ENCODE data around the gene LBHD1.
A peak's percentile ranks its signal among the peaks of the same experiment; 100 is the strongest.
"Not testable (repeated sequence)": the region's sequence is repeated elsewhere in the genome, so short reads cannot be mapped to it uniquely, and the experiment has no call there.

LBHD1 gene

DNA sequence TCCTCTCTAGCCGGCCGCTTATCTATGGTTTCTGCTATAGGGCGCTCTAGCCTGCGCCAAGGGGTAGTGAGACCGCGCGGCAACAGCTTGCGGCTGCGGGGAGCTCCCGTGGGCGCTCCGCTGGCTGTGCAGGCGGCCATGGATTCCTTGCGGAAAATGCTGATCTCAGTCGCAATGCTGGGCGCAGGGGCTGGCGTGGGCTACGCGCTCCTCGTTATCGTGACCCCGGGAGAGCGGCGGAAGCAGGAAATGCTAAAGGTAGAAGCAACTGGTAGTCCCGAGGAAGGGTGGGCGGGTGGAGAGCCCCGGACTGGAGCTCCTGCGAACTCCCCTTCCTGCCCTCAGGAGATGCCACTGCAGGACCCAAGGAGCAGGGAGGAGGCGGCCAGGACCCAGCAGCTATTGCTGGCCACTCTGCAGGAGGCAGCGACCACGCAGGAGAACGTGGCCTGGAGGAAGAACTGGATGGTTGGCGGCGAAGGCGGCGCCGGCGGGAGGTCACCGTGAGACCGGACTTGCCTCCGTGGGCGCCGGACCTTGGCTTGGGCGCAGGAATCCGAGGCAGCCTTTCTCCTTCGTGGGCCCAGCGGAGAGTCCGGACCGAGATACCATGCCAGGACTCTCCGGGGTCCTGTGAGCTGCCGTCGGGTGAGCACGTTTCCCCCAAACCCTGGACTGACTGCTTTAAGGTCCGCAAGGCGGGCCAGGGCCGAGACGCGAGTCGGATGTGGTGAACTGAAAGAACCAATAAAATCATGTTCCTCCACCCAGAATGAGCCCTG, at the start of gene LBHD1, which contains the start of gene UQCC3:
Gene LBHD1 (minus strand): TSS at position 660 of the 782 bp plus-strand sequence. CDS start 2,236 bp downstream, outside the sequence.
Gene UQCC3 (plus strand): TSS at position 66 of the 782 bp plus-strand sequence. CDS start 73 bp downstream, at position 139.
- peak; percentile 53 for DNase-seq (ENCODE audit: low read depth, low spot score)

DNA sequence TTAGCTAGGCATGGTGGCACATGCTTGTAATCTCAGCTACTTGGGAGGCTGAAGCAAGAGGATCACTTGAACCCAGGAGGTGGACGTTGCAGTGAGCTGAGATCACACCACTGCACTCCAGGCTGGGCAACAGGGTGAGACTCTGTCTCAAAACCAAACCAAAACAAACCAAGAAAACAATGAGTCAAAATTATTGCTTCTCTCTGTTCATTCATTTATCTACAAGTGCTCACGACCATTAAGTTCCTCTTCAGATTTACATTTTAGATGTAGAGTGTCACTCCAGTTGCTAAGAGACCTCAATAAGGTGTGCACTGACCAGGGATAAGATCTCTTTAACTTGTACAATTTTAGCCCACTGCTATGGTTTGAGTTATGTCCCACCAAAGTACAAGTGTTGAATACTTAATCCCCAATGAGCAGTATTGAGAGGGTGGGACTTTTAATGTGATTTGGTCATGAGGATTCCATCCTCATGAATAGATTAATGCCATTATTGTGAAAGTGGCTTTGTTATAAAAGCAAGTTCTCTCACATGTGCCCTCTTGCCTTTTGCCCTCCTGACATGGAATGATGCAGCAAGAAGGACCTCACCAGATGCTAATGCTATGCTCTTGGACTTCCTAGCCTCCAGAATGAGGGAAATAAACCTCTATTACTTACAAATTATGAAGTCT, 47.4 kb upstream of the LBHD1 start:
- no peak for DNase-seq (ENCODE audit: low read depth, low spot score)

DNA sequence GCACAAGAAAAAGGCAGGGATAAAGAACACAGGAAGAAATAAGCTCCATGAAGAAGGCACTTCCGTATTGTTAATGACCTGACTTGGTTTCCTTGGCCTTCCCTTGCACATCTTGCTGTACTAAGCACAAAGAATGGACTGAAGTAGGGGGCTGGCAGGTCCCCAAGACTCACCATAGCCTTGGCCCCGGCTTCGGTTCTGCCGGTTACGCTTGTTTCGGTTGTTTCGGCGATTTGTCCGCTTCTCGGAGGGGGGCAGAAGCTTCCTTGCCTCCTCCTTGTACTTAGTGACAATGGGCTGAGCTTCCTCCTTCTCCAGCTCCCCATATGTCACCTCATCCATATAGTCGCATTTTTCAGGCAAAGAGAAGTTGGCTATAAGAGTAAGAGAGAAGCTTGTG, 44.7 kb upstream of the LBHD1 start:
- no peak for DNase-seq (ENCODE audit: low read depth, low spot score)

DNA sequence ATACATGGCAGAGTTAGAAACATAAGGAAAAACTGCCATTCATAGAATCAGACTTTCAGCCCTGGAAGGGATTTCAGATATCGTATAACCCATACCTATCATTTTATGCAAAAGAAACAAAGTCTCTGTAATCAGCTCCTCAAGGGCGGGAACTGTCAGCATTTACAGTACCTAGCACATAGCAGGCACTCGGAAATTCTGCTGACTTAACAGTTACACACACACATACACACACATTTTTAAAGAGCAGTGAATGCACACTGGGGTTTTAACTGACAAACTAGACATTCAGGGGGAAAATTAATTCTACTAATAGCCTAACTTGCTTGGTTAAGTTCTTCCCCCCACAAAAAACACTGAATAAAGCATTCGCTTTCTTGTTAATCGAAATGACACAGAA, 44.1 kb upstream of the LBHD1 start:
- no peak for DNase-seq (ENCODE audit: low read depth, low spot score)

DNA sequence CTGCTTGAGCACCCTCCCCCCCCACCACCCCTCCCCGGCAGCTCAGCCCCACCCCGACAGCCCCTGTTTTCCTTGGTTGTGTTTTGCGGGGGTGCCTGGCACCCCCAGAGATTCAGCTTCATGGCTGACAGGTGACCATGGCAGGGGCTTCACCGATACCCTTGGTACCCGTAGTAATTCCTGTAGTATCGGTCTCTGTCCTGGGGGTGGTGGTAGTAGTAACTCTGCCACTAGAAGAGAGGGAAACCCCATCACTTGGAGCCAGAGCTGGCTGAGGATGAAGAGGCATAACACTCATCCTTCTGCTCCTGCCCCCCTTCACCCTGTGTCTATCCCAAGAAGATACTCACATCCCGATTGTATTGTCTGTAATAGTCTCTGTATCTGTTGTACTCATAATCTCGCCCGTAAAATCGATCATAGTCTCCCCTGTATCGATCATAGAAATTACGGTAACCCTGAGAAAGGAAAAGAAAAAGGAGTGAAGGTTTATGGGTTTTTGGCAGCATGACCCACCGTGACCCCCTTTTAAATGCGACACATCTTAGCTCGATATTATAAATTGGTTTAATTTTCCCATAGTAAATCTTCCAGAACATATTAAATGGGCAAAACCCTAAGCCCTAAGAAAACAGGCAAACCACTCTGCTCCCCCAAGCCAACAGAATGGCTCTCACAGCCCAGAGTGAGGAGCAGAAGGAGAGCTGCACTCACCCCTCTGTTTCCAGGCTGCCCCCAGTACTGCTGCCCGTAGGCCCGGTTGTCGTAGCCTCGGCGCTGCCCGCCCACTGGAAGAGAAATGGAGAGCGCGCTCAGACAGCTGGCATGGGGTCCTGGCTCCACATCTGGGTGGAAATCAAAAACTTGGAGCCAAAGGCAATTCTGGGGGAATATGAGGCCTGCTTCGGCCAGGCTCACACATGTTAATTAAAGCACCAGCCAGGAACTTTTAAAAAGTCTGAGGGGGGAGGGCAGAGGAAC, 43.4 kb upstream of the LBHD1 start:
- no peak for DNase-seq (ENCODE audit: low read depth, low spot score)

DNA sequence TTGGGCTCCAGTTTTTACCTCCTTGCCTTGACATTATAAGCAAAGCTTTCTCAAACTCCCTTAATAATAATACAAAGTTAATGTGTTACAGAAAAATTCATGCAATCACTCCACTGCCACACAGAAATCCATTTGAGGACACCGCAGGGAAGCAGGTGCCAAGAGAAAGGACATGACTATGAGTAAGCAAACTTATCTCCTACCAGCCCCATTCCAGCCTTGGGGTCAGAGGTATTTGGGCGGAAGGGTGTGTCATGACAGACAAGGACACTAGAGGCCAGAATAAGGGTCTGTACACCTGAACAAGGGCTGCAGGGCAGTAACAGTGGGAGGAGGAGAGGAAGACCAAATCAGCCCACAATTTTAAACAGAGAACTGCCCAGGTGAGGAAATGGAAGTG, 41.3 kb upstream of the LBHD1 start:
- DNase-seq (ENCODE audit: low read depth, low spot score) = no peak

DNA sequence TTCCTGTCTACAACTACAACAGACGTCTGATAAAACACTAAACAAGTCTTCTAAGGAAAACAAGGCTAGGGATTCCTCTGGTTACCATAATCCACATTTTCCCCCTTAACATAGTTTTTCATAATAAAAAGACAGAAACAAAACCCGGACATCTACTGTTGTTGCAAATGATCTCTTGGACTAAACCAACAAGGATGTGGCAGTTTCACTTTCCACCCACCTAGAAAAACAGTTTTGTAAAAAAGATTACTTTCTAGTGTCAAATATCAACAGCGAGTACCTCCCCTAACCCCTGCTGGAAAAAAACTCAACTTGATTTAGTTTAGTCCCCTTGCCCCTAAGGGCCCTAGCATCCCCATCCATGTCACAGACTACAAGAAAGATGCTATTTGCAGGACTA, 40.8 kb upstream of the LBHD1 start:
- DNase-seq (ENCODE audit: low read depth, low spot score) = no peak

DNA sequence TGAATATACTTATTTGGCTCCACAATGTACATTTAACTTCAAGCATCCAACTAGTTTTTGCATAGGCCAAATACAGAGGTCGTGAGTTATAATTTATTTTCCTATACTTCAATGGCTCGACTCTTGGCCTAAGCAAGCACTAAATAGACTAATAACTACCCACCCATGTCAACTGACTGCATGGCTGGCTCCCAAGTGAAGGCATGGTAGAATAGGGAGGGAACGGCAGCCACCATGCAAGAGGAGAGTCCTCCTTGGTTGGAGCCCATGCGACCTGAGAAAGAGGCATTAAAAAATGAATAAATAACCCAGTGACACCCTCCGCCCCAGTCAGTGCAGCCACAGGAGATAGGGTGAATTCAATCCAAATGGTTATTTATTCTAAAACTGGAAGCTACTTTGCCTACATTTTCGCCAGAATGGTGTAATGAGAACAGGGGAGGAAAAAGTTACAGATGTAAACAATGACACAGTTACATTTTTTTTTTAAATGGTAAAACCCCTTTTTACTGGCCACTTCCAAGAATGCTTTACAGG, 40.3 kb upstream of the LBHD1 start:
- no peak for DNase-seq (ENCODE audit: low read depth, low spot score)

DNA sequence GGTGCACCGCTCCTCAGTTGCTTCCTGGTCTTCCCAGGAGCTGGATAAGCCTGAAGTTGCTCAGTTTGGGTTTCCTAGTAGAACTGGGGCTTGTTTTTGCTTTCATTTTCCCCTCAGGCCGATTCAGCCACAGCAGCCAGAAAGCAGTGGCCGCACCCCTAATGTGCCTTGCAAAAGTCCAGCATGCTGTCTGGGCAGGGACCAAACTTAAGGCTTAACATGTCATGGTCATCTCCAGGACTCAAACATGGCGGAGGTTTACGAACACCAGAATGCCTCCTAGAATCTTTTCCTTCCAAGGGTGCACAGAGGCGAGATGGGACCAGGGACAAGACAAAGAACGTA, 37.9 kb upstream of the LBHD1 start:
- no peak for DNase-seq (ENCODE audit: low read depth, low spot score)

DNA sequence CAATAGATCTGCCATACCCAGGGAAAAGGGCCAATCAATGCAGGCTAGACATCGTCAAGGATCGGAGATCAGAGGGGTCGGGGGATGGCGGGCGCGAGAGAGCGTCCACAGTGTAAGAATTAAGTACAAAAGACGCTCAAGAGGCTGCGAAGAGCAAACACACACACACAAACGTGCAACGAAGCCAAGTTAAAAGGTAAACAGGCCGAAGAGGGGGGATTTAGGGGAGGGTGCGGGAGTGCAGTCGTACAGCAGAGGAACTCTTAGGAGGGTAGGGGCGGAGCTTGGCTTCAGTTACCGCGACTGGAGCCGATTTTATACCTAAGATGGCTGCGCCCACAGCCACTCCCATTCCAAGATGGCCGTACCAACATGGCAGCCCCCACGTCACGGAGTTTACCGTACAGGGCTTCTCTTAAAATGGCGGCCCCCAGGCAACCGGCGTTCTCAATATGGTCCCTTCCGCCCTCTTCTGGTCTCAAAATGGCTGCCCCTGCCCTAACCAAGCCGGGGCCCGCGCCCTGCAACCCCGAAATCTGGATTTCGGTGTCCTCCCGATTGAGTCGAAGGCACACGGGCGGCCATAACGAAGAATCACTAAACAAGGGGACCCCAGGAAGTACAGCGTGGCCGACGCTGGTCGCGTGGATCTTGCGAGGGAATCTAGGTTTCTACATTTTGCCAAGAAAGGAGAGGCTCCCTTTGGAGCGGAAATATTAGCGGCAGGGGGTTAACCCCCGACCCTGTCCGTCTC, 37.4 kb upstream of the LBHD1 start:
- DNase-seq (ENCODE audit: low read depth, low spot score) = peak; percentile 91

DNA sequence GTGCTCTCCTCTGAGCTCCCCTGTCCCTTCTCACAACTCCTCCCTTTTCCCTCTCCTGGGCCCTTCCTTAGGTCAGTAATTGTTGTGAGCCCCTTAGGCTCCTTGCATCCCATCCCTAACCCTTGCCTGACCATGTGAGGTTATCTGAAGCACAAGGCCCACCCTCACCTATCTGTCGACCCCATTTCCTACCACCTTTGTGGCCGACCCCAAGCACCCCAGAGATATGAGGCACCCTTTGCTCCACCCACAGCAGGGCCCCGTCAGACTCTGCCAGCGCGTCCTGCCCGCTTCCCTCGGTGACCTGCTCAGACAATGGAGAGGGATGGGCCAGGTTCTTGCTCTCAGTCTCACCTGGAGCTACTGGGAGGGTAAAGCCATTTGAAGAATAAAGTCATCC, 36.7 kb upstream of the LBHD1 start:
- DNase-seq (ENCODE audit: low read depth, low spot score) = no peak

DNA sequence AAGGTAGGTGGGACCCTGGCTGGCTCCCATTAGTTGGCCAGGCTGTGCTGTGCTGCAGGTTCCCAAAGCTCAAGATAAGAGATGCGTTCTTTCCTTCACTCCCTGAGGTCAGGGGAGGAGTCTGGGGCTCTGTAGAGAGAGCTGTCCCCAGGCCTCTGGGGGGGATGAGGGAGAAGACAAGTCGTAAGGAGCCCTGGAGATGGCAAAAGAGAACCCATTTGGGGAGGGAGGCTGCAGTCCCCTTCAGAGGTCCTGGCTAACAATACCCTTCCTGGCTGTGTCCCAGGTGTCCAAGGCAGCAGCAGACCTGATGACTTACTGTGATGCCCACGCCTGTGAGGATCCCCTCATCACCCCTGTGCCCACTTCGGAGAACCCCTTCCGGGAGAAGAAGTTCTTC, 36.3 kb upstream of the LBHD1 start:
- DNase-seq (ENCODE audit: low read depth, low spot score) = no peak

DNA sequence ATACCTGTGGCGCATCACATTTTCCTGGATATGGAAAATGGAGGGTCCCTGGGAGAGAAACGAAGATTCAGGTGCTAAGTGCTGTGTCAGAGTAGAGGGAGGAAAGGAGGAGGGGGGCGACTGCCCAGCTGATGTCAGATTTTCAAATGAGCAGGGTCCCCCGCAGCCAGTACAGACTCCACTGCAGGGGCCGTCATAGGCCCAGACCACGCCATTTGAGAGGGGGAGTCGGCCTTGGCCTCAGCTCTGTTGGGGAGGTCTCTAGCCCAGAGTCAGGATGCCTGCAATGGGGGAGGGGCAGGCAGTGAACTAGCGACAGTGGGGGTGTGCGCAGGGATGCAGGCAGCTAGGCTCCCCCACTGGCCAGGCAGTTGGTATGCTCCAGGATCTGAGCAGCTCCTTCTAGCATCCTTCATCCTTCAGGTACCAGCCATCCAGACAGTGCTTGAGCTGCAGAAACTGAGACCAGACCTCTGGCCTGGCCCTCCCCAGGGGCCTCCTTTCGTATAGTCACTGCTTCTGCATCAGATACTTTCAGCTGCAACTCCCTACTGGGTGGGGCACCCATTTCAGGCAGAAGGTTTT, 35.3 kb upstream of the LBHD1 start, which contains the start of the genes BSCL2 and GNG3:
Gene BSCL2 (minus strand): TSS at position 148 of the 585 bp plus-strand sequence. CDS start 229 bp downstream, outside the sequence.
Gene GNG3 (plus strand): TSS at position 400 of the 585 bp plus-strand sequence. CDS start 620 bp downstream, outside the sequence.
- no peak for DNase-seq (ENCODE audit: low read depth, low spot score)

DNA sequence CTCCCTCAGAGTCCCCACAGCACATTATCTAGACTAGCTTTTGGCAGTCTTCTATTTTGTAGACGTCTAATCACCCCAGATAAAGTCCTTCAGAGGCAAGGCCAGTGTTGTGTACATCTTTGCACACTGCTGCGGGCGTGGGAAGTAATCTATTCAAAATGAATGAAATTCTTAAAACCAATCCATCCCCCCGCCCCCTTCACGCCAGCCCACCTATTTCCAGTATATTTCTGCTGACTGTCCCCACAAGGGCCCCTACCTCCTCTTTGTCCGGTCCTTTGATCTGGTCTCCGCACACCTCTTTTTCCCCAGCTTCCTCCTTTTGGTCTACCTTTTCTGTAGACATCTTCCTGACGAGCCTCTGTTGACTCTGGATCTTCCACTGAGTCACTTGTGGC, 34.8 kb upstream of the LBHD1 start:
- DNase-seq (ENCODE audit: low read depth, low spot score) = no peak

DNA sequence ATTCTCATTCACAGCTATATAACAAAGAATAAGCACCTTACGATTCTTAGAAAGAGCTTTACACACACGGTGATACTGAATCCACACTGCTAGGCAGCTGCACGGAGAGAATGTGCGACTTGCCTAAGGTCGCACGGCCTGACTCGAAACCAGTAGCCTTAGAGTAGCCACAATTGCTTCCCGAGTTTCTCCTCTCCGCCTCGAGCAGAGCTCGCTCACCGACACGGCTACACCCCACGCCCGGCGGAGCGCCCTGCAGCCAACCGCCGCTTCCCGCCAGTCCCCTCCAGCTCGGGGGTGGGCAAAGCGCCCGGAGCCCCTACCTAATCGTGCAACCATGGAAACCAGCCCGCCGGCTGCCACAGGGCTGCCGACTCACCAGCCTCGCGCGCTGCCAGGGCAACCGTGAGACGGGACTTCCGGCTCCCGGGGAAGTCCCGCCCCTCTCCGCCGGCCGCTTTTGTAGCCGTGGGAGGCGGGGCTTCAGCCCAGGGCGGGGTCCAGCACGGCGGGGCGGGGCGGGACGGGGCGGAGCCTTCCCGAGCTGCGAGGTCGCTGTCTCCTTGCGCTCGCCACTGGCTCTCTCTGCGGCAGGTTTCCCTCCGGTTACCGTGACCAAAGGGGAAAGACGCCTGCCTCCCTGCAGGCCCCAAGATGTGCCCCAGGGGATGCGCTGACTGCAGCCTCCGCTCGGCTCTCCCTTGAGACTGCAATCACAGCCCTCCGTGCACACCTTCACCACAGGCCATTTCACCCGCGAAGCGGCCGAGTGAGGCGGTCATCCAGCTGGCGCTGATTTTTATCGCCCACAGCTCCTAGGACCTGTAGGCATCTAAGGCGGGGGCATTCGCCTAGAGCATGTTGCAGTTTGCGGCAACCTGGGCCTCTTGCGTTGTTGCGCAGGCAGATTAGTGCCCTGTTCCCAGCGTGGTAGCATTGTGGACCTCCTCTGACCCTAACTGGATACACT, 34.1 kb upstream of the LBHD1 start:
- peak; percentile 58 for DNase-seq (ENCODE audit: low read depth, low spot score)

DNA sequence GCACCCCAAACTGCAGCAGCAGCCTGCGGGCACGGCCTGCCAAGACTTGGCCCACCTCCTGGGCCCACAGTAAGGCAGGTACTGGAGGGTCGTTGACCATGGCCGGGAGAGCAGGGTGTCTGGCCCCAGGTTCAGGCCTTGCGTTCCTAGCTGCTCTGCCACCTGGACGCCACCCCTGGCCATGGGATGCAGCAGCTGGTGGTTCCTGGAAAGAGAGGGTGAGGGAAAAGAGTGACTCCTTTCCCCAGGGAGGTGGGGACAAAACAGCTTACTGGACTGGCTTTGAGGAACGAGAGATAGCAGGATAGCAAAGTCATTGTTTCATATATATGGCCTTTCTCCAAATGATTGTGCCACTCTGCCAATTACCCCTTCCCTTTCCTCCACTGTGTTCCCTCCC, 33.3 kb upstream of the LBHD1 start:
- DNase-seq (ENCODE audit: low read depth, low spot score) = no peak

DNA sequence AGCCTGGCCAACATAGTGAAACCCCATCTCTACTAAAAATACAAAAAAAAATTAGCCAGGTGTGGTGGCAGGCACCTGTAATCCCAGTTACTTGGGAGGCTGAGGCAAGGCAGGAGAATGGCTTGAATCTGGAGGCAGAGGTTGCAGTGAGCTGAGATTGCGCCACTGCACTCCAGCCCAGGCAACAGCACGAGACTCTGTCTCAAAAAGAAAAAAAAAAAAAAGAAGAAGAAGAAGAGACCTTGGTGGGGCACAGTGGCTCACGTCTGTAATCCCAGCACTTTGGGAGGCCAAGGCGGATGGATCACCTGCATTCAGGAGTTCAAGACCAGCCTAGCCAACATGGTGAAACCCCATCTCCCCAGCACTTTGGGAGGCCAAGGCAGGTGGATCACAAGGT, 31.9 kb upstream of the LBHD1 start:
- DNase-seq (ENCODE audit: low read depth, low spot score) = not testable (repeated sequence)

DNA sequence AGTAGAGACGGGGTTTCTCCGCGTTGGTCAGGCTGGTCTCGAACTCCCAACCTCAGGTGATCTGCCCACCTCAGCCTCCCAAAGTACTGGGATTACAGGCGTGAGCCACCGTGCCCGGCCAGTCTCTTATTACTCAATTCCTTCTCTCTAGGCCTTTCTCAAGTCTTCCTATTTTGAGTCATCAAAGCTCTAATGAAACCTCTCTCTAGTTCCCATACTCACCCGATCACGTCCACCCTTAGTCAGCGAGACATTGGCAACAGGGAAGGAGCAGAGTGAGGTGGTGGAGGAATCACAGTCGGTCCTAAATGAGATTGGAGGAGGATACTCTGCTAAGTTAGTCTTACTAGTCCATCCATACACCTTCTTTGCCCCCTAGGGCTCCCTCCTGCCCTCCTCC, 30.2 kb upstream of the LBHD1 start:
- DNase-seq (ENCODE audit: low read depth, low spot score) = no peak

Data from brain pericyte (primary cell).